OCI-LY1 (cell line): ENCODE results near the gene SIRT3.

Experiments used
- EZH2 ChIP-seq: fragments of 200-600 bp; sonication (generic), shearing (Covaris generic); IDR thresholded peaks from 2 replicates; pipeline ENCODE4 v1.8.0; 2017; ENCODE audit warnings: borderline replicate concordance, mixed run types, mild to moderate bottlenecking, antibody characterized with exemption, low read length, moderate library complexity, mixed read lengths
- TF ChIP-seq, protein P1 (sequence below): fragments of 200-600 bp; sonication (generic), shearing (Covaris generic); IDR thresholded peaks from 2 replicates; pipeline ENCODE4 v1.5.1; 2017; ENCODE audit warnings: mild to moderate bottlenecking, antibody characterized with exemption, low read length, moderate library complexity, mixed read lengths

DNA sequence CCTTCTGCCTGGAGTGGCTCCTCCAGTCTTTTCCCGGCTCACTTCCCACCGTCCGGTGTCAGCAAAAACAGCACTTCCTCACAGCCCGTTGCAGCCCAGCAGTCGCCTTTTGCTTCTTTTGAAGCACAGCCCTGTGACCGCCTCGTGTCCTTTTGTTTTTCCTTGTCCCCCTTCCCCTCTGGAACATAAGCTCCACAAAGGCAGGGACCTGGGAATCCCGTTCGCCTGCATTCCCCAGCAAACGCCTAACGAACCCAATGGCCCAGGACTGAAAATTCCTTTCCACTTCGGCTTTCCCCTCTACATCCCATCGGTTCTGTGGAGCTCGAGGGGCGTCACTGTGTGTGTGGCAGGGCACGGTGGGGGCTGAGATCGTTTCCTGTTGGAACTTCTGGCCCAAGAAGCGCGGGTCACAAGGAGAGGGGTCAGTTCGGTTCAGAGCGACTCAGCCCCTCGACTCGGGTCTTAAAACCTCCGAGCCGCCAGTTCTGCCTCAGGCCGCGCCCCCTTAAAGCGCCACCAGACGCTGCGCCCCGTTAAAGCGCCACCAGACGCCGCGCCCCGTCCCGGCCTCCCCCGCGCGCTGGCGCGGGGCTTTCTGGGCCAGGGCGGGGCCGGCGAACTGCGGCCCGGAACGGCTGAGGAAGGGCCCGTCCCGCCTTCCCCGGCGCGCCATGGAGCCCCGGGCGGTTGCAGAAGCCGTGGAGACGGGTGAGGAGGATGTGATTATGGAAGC lies 27.8 kb downstream of the SIRT3 start:
- TF ChIP-seq, protein P1, sequence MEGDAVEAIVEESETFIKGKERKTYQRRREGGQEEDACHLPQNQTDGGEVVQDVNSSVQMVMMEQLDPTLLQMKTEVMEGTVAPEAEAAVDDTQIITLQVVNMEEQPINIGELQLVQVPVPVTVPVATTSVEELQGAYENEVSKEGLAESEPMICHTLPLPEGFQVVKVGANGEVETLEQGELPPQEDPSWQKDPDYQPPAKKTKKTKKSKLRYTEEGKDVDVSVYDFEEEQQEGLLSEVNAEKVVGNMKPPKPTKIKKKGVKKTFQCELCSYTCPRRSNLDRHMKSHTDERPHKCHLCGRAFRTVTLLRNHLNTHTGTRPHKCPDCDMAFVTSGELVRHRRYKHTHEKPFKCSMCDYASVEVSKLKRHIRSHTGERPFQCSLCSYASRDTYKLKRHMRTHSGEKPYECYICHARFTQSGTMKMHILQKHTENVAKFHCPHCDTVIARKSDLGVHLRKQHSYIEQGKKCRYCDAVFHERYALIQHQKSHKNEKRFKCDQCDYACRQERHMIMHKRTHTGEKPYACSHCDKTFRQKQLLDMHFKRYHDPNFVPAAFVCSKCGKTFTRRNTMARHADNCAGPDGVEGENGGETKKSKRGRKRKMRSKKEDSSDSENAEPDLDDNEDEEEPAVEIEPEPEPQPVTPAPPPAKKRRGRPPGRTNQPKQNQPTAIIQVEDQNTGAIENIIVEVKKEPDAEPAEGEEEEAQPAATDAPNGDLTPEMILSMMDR = no peak
- no peak for TF ChIP-seq EZH2
